GM13977 (cell line): ENCODE data around the gene BRD8.
"Not testable (repeated sequence)": the region's sequence is repeated elsewhere in the genome, so short reads cannot be mapped to it uniquely, and the experiment has no call there.

Experiments
- DNase-seq: peaks from one replicate; pipeline ENCODE4 v3.0.0; 2012; ENCODE audit warnings: low spot score
- in situ Hi-C: fragments of 300-500 bp; cut with MboI; formaldehyde crosslinking; loops from one replicate; pipeline ENCODE4 v1.12.0; 2022; ENCODE audit warnings: low sequenced_read_pairs, low pct_unique_long_range_greater_than_20kb, mixed read lengths, inconsistent platforms; ENCODE audit not compliant: unreplicated experiment
- TF ChIP-seq, protein P1 (sequence below): IDR thresholded peaks from 2 replicates; pipeline ENCODE4 v1.5.1; 2012; ENCODE audit warnings: mild to moderate bottlenecking, control low read depth; ENCODE audit not compliant: insufficient read depth; ENCODE audit errors: extremely low read depth, missing control alignments

Gene BRD8

DNA sequence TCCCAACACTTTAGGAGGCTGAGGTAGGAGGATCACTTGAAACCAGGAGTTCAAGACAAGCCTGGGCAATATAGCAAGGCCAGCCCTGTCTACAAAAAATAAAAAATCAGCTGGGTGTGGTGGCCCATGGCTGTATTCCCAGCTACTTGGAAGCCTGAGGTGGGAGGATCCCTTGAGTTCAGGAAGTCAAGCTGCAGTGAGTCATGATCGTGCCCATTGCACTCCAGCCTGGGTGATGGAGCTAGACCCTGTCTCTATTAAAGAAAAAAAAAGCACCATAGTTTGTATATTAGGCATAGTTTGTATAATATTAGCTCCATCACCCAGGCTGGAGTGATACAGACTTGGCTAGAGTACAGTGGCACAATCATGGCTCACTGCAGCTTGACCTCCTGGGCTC, 29.6 kb downstream of the BRD8 start:
- DNase-seq = no peak
- in situ Hi-C loops = no loop called here
- TF ChIP-seq, protein P1, sequence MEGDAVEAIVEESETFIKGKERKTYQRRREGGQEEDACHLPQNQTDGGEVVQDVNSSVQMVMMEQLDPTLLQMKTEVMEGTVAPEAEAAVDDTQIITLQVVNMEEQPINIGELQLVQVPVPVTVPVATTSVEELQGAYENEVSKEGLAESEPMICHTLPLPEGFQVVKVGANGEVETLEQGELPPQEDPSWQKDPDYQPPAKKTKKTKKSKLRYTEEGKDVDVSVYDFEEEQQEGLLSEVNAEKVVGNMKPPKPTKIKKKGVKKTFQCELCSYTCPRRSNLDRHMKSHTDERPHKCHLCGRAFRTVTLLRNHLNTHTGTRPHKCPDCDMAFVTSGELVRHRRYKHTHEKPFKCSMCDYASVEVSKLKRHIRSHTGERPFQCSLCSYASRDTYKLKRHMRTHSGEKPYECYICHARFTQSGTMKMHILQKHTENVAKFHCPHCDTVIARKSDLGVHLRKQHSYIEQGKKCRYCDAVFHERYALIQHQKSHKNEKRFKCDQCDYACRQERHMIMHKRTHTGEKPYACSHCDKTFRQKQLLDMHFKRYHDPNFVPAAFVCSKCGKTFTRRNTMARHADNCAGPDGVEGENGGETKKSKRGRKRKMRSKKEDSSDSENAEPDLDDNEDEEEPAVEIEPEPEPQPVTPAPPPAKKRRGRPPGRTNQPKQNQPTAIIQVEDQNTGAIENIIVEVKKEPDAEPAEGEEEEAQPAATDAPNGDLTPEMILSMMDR = no peak

DNA sequence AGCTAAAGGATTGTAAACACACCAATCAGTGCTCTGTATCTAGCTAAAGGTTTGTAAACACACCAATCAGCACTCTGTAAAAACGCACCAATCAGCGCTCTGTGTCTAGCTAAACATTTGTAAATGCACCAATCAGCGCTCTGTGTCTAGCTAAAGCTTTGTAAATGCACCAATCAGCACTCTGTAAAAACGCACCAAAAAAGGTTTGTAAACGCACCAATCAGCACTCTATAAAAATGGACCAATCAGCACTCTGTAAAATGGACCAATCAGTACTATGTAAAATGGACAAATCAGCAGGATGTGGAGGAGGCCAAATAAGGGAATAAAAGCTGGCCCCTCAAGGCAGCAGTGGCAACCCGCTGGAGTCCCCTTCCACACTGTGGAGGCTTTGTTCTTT, 34.9 kb downstream of the BRD8 start:
- DNase-seq, in situ Hi-C loops: not testable (repeated sequence)

DNA sequence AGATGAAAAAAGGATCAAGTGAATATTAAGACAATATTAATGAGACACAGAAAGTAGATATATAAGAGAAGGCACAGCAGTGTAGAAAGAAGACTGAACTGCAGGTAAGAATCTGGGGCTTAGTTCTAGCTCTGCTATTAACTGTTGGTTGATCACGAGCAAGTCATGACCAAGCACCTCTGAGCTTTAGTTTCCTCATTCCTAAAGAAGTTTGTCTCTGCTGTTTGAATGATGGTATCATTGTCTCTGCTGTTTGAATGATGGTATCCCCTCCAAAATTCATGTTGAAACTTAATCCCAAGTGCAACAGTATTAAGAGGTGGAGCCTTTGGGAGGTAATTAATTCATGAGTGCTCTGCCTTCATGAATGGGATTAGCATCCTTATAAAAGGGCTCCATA, 36.7 kb downstream of the BRD8 start:
- in situ Hi-C loops = no loop called here
- no peak for DNase-seq
- TF ChIP-seq, protein P1 = no peak

DNA sequence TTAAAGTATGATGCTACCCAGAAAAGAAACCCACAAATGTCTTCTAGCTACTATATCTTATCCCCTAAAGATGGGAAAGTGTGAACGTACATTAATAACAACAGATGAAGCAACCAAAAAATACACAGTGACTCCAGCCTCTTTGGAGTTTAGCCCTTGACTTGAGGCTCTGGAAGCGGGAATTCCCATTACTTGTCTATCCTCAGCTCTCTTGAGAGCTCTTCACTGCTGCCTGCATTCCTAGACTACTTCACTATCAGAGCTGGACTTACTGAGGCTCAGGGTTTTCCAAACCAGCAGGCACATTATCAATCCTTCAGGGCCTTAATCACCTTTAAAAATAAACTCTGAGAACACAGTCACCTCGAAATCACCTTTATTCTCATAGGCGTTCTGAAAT, 38.2 kb downstream of the BRD8 start:
- in situ Hi-C loops = no loop called here
- TF ChIP-seq, protein P1 = no peak
- DNase-seq = no peak

DNA sequence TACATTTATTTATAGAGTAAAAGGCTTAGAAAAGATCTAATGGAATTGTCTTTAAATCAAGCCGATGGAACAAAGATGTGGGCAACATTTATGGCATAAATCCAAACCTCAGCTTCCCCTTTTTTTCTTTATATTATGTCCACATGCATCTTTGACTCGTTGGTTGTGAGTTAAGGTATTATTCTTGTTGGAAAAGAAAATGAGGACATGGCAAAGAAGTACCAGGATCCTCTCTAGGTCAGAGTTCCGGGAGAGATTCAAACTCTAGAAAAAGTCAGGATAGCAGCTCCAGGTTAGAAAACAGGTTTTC, 38.7 kb downstream of the BRD8 start:
- TF ChIP-seq, protein P1 = no peak
- no peak for DNase-seq
- in situ Hi-C loops = no loop called here

DNA sequence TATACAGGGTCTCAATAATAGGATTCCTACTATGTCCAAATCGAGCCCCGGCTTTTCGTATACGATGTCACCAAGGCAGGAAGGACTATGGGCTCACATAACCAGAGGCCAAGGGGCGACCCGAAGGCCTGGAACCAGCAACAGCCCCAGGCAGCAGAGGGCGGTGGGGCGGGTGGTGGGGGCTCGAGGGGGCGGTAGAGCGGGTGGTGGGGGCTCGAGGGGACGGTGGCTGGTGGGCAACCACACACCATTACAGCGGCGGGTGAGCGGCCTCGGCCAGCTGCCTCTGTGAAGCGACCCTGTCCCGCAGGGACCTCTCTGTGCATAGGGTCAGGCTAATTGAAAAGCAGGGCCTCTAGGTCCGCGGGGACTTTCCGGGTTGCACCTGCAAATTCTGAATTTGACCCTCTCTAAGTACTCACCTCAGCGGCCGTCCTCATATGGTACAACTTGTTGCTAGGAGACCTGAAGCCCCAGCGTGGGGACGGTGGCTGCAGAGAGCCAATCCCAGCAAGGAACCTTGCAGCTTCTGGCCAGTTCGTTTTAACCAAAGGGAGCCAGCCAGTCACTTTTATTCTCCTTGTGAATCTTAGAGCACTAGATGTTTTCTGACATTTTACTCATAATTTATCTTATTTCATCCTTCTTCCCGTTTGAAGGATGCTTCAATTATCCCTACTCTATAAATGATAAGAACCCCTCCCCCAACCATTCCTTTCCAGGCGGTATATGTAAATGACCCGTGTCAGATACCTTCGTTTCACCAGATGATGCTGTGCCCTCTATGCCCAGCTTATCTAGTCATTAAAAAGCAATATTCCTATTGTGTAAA, 39.3 kb downstream of the BRD8 start, which contains the start of gene NME5:
Gene NME5 (minus strand): TSS at position 480 of the 832 bp plus-strand sequence. CDS start 648 bp downstream, outside the sequence.
- TF ChIP-seq, protein P1 = no peak
- in situ Hi-C loops = no loop called here
- DNase-seq = peak; percentile 82

DNA sequence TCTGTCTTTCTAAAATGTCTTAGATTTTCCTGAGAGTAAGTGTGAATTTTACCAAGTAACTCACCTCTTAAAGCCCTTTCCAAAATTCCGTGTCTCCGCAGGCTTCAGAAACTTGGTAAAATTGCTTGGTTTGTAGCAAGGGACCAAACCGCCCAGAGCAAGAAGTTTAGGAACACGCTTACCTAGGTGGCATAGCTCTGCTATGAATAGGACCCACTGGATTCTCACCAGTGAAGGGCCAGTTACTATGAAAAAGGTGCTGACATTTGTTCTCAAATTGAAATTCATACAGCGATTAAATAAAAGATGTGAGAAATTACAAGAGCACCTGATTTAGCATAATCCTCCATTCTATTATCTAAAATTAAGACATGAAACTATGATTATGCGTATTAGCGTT, 45.9 kb downstream of the BRD8 start:
- in situ Hi-C loops = loop anchor here (5.0 kb wide), 1 partner anchor 55 kb away; no protein-coding TSS in a partner anchor
- TF ChIP-seq, protein P1 = no peak

More for the DNA sequence above, 45.9 kb downstream of the BRD8 start:
- DNase-seq = no peak
